HCT116 (cell line): ENCODE measurements around the gene ESR2. TPM values are rescaled to one million over a fixed set of nuclear protein-coding genes. Genes with fewer than 3 reads are reported as not detected.
"Not testable (repeated sequence)": the region's sequence is repeated elsewhere in the genome, so short reads cannot be mapped to it uniquely, and the experiment has no call there.

ENCODE experiments used
- ATAC-seq: fragments of 200-7000 bp; cut with Tn5 transposase; 2 replicates; pipeline ENCODE4 v1.9.1; 2020; ENCODE audit warnings: mild to moderate bottlenecking, moderate library complexity
- BruUV-seq: library from RNA; stranded (reverse); fragments of 400-500 nt; replicated peaks from 2 replicates; lab custom pipeline; 2021; lab: Mats Ljungman, UMichigan
- CTCF ChIA-PET: fragments of 300-600 bp; sonication (Branson Sonifier 250); formaldehyde crosslinking; loops from one replicate; lab custom pipeline; 2021; ENCODE audit warnings: antibody characterized with exemption; lab: Charles Lee
- POLR2A ChIA-PET: fragments of 300-600, 350-600 bp; sonication (Branson Sonifier 250); formaldehyde crosslinking; loops from one replicate; lab custom pipeline; 2021; ENCODE audit warnings: antibody characterized with exemption; lab: Charles Lee
- RAD21 ChIA-PET, 2 experiments: fragments of 300-600 bp; sonication (Branson Sonifier 250); formaldehyde crosslinking; loops; one replicate each; lab custom pipeline; 2023; ENCODE audit warnings: low total read pairs in 2 of 2; ENCODE audit not compliant: uncharacterized antibody in 2 of 2, unreplicated experiment in 2 of 2, low non-redundant PET in 1 of 2; lab: Charles Lee
- DNase-seq: peaks from one replicate; pipeline ENCODE4 v3.0.0-alpha.2; 2010; ENCODE audit warnings: low read depth, low spot score
- H2AFZ ChIP-seq: fragments of 200-600 bp; shearing (Covaris generic), sonication (generic); 2 replicates; pipeline ENCODE4 v1.6.1; 2017; ENCODE audit warnings: low read depth, mixed run types, mixed read lengths, antibody characterized with exemption, low read length; ENCODE audit not compliant: poor library complexity, severe bottlenecking
- H3K27ac ChIP-seq: 2 replicates; pipeline ENCODE4 v1.5.1; 2012; ENCODE audit warnings: low read depth, low read length
- H3K27me3 ChIP-seq: fragments of 200-600 bp; sonication (generic); 2 replicates; pipeline ENCODE4 v1.6.1; 2016; ENCODE audit warnings: mixed run types, low read length, mixed read lengths; ENCODE audit not compliant: insufficient read depth
- H3K36me3 ChIP-seq, 2 experiments: fragments of 200-500 bp in 1 of 2; fragments of 200-600 bp in 1 of 2; sonication (Bioruptor generic) in 1 of 2; sonication (generic) in 1 of 2; 2 replicates each; pipeline versions ENCODE4 v1.5.1 to v1.6.1; 2014 to 2016; ENCODE audit warnings: low read length in 2 of 2, inconsistent platforms in 1 of 2, mixed read lengths in 1 of 2, mixed run types in 1 of 2; ENCODE audit not compliant: insufficient read depth in 2 of 2, control insufficient read depth in 1 of 2
- H3K4me1 ChIP-seq, 2 experiments: fragments of 200-600 bp in 1 of 2; sonication (generic) in 1 of 2; 2 replicates each; pipeline versions ENCODE4 v1.5.1 to v1.6.1; 2012 to 2017; ENCODE audit warnings: low read length in 2 of 2, inconsistent platforms in 1 of 2, mild to moderate bottlenecking in 1 of 2, mixed read lengths in 1 of 2, mixed run types in 1 of 2, moderate library complexity in 1 of 2; ENCODE audit not compliant: insufficient read depth in 2 of 2, control insufficient read depth in 1 of 2
- H3K4me2 ChIP-seq: fragments of 200-600 bp; sonication (generic); 2 replicates; pipeline ENCODE4 v1.6.1; 2017; ENCODE audit warnings: mixed run types, low read length, mixed read lengths
- H3K4me3 ChIP-seq, 2 experiments: fragments of 200-600 bp in 1 of 2; sonication (generic) in 1 of 2; replicated peaks in 1 of 2; 2 replicates each; pipeline ENCODE4 v1.5.1; 2011 to 2016; ENCODE audit warnings: low read length in 2 of 2, control low read depth in 1 of 2, low read depth in 1 of 2, mild to moderate bottlenecking in 1 of 2, mixed read lengths in 1 of 2, mixed run types in 1 of 2
- H3K79me2 ChIP-seq: fragments of 200-600 bp; sonication (generic); 2 replicates; pipeline ENCODE4 v1.6.1; 2017; ENCODE audit warnings: mild to moderate bottlenecking, mixed run types, low read length, moderate library complexity, mixed read lengths; ENCODE audit not compliant: insufficient read depth
- H3K9ac ChIP-seq: fragments of 200-600 bp; sonication (generic); 2 replicates; pipeline ENCODE4 v1.6.1; 2016; ENCODE audit warnings: low read length, mixed read lengths
- H3K9me2 ChIP-seq: fragments of 200-600 bp; sonication (generic), shearing (Covaris generic); 2 replicates; pipeline ENCODE4 v1.6.1; 2017; ENCODE audit warnings: mixed run types, mild to moderate bottlenecking, moderate library complexity; ENCODE audit not compliant: insufficient read depth
- H3K9me3 ChIP-seq, 2 experiments: fragments of 200-500 bp in 1 of 2; fragments of 200-600 bp in 1 of 2; sonication (Bioruptor generic) in 1 of 2; sonication (generic) in 1 of 2; 2 replicates each; pipeline ENCODE4 v1.6.1; 2014 to 2017; ENCODE audit warnings: low read length in 2 of 2, mixed read lengths in 2 of 2, inconsistent platforms in 1 of 2, low read depth in 1 of 2, mild to moderate bottlenecking in 1 of 2, mixed run types in 1 of 2, moderate library complexity in 1 of 2; ENCODE audit not compliant: control insufficient read depth in 1 of 2, insufficient read depth in 1 of 2
- H4K20me1 ChIP-seq: fragments of 200-600 bp; sonication (generic), shearing (Covaris generic); 2 replicates; pipeline ENCODE4 v1.6.1; 2017; ENCODE audit warnings: mixed run types, mild to moderate bottlenecking, moderate library complexity; ENCODE audit not compliant: insufficient read depth
- ATF3 ChIP-seq: IDR thresholded peaks from 2 replicates; pipeline ENCODE4 v1.6.1; 2012
- CEBPB ChIP-seq: IDR thresholded peaks from 2 replicates; pipeline ENCODE4 v1.6.1; 2012; ENCODE audit warnings: low read depth
- EGR1 ChIP-seq: IDR thresholded peaks from 2 replicates; pipeline ENCODE4 v1.6.1; 2012; ENCODE audit warnings: low read depth
- EZH2 ChIP-seq: fragments of 200-600 bp; sonication (generic); IDR thresholded peaks from 2 replicates; pipeline ENCODE4 v1.6.1; 2017; ENCODE audit warnings: antibody characterized with exemption, mixed run types
- EZH2phosphoT487 ChIP-seq: fragments of 200-600 bp; IDR thresholded peaks from 2 replicates; pipeline ENCODE4 v1.6.1; 2018; ENCODE audit warnings: antibody characterized with exemption, borderline replicate concordance
- FOSL1 ChIP-seq: IDR thresholded peaks from 2 replicates; pipeline ENCODE4 v1.6.1; 2012; ENCODE audit warnings: low read depth
- RAD21 ChIP-seq: IDR thresholded peaks from 2 replicates; pipeline ENCODE4 v1.6.1; 2012; ENCODE audit warnings: low read depth, mild to moderate bottlenecking
- SRF ChIP-seq: IDR thresholded peaks from 2 replicates; pipeline ENCODE4 v1.6.1; 2012; ENCODE audit warnings: low read depth
- TCF7L2 ChIP-seq: IDR thresholded peaks from 2 replicates; pipeline ENCODE4 v1.7.0; 2011; ENCODE audit warnings: borderline replicate concordance, inconsistent platforms; ENCODE audit not compliant: insufficient read depth, insufficient read length; ENCODE audit errors: extremely low read depth
- ZFX ChIP-seq: fragments of 450-650 bp; IDR thresholded peaks from 2 replicates; pipeline ENCODE4 v1.6.1; 2017
- intact Hi-C: fragments of 100-400 bp; cut with micrococcal nuclease; formaldehyde crosslinking; loops from 2 replicates; pipeline ENCODE4 v1.10.0; 2022
- total RNA-seq: library from RNA; stranded (reverse); gene quantifications from one replicate; pipeline ENCODE4 v1.2.1, GENCODE V29; 2021; ENCODE audit not compliant: unreplicated experiment

Gene ESR2
- total RNA-seq, 1 experiment from 2014 or later, result 0.32 TPM

GRCh38 chr14:64038841-64039542 lies 255.2 kb downstream of the ESR2 start:
- no peak for DNase-seq
- CTCF ChIA-PET, result interaction anchor here (1.8 kb wide), 1 partner anchor 265 kb away, joined by 6 read pairs; no protein-coding TSS in a partner anchor
- no peaks in the 10 kb centered on the region for H3K9me3 ChIP-seq
- no peak overlapping the region for H3K27ac ChIP-seq
- TF ChIP-seq ATF3, result no peak
- no peak for TF ChIP-seq SRF
- TF ChIP-seq EZH2phosphoT487, result no peak
- no peak for TF ChIP-seq EZH2
- no peak for TF ChIP-seq CEBPB
- TF ChIP-seq RAD21, result no peak
- no peak for TF ChIP-seq ZFX
- no peak for TF ChIP-seq FOSL1
- no peak for TF ChIP-seq TCF7L2
- TF ChIP-seq EGR1, result no peak
- TF ChIP-seq, all 23 proteins: peak for 0
- Histone ChIP-seq H3K9ac (no peak overlapping the region), H3K27me3 (no peaks in the 10 kb centered on the region), H3K4me2 (no peak overlapping the region), H3K79me2 (no peaks in the 10 kb centered on the region), H4K20me1 (no peaks in the 10 kb centered on the region), H3K4me3 (no peak overlapping the region), H3K9me2 (no peaks in the 10 kb centered on the region), H2AFZ (no peak overlapping the region), H3K4me1 (no peaks in the 10 kb centered on the region), H3K36me3 (no peaks in the 10 kb centered on the region)
- POLR2A ChIA-PET, result no interaction called here
- BruUV-seq, result no TSS peak
- no peak for ATAC-seq
- RAD21 ChIA-PET, result no interaction called here
- intact Hi-C loops, result no loop called here

DNA sequence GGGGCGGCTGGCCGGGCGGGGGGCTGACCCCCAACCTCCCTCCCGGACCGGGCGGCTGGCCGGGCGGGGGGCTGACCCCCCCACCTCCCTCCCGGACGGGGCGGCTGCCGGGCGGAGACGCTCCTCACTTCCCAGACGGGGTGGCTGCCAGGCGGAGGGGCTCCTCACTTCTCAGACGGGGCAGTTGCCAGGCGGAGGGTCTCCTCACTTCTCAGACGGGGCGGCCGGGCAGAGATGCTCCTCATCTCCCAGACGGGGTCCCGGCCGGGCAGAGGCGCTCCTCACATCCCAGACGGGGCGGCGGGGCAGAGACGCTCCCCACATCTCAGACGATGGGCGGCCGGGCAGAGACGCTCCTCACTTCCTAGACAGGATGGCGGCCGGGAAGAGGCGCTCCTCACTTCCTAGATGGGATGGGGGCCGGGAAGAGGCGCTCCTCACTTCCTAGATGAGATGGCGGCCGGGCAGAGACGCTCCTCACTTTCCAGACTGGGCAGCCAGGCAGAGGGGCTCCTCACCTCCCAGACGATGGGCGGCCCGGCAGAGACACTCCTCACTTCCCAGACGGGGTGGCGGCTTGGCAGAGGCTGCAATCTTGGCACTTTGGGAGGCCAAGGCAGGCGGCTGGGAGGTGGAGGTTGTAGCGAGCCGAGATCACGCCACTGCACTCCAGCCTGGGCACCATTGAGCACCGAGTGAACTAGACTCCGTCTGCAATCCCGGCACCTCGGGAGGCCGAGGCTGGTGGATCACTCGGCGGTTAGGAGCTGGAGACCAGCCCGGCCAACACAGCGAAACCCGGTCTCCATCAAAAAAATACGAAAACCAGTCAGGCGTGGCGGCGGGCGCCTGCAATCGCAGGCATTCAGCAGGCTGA lies 256.1 kb downstream of the ESR2 start:
- DNase-seq, POLR2A ChIA-PET, H3K9me2 ChIP-seq, H3K9ac ChIP-seq, H3K4me3 ChIP-seq, H3K36me3 ChIP-seq, H3K27ac ChIP-seq, H4K20me1 ChIP-seq, H3K4me1 ChIP-seq, H3K9me3 ChIP-seq, intact Hi-C loops, RAD21 ChIA-PET, H3K79me2 ChIP-seq, BruUV-seq, H2AFZ ChIP-seq, H3K27me3 ChIP-seq, ATAC-seq, H3K4me2 ChIP-seq: not testable (repeated sequence)
- CTCF ChIA-PET, result interaction anchor here (1.8 kb wide), 1 partner anchor 266 kb away, joined by 6 read pairs; no protein-coding TSS in a partner anchor
